GM12878 (cell line): ENCODE results near the gene PIEZO2. TPM values are rescaled to one million over a fixed set of nuclear protein-coding genes. Genes with fewer than 3 reads are reported as not detected.

Experiments
- ATAC-seq: fragments of 200-7000 bp; cut with Tn5 transposase; 3 replicates; pipeline ENCODE4 v1.9.1; 2020; ENCODE audit warnings: mild to moderate bottlenecking, moderate library complexity
- BruUV-seq: library from RNA; stranded (reverse); fragments of 400-500 nt; replicated peaks from 2 replicates; lab custom pipeline; 2021; lab: Mats Ljungman, UMichigan
- CTCF ChIA-PET: fragments of 300-600 bp; sonication (Branson Sonifier 250); formaldehyde crosslinking; extraction: SDS; loops from one replicate; lab custom pipeline; 2021; ENCODE audit warnings: inconsistent platforms; lab: Yijun Ruan, JAX
- POLR2A ChIA-PET: fragments of 350-600 bp; formaldehyde crosslinking; extraction: SDS; loops from one replicate; lab custom pipeline; 2021; ENCODE audit warnings: inconsistent platforms; lab: Charles Lee
- RAD21 ChIA-PET: fragments of 300-600 bp; sonication (Branson Sonifier 250); formaldehyde crosslinking; loops from one replicate; lab custom pipeline; 2023; ENCODE audit warnings: antibody characterized with exemption; ENCODE audit not compliant: unreplicated experiment; lab: Charles Lee
- SMC1A ChIA-PET: fragments of 300-600 bp; sonication (Branson Sonifier 250); formaldehyde crosslinking; loops from one replicate; lab custom pipeline; 2023; ENCODE audit not compliant: unreplicated experiment, uncharacterized antibody; lab: Charles Lee
- DNase-seq: peaks from one replicate; pipeline ENCODE4 v3.0.0-alpha.2; 2011; ENCODE audit warnings: low read depth, low spot score
- FAIRE-seq: peaks from 3 replicates; lab custom pipeline; 2011; peaks lifted over from hg19 to GRCh38; lab: Jason Lieb, UNC
- H2AFZ ChIP-seq: 2 replicates; pipeline ENCODE4 v1.6.0; 2011; ENCODE audit warnings: low read depth, low read length, control low read depth; ENCODE audit not compliant: control insufficient read depth
- H3K27ac ChIP-seq: 2 replicates; pipeline ENCODE4 v1.5.1; 2011; ENCODE audit warnings: control low read depth; ENCODE audit not compliant: control insufficient read depth, insufficient read depth
- H3K27me3 ChIP-seq, 2 experiments: replicated peaks in 1 of 2; 2 replicates each; pipeline versions ENCODE4 v1.6.0 to v1.6.1; 2011; ENCODE audit warnings: low read length in 1 of 2; ENCODE audit not compliant: control insufficient read depth in 2 of 2, insufficient read depth in 2 of 2
- H3K36me3 ChIP-seq, 2 experiments: 2 replicates each; pipeline ENCODE4 v1.5.1; 2011; ENCODE audit warnings: low read length in 1 of 2; ENCODE audit not compliant: control insufficient read depth in 2 of 2, insufficient read depth in 2 of 2
- H3K4me1 ChIP-seq: 2 replicates; pipeline ENCODE4 v1.6.1; 2011; ENCODE audit warnings: mild to moderate bottlenecking, low read length, moderate library complexity, mixed read lengths; ENCODE audit not compliant: control insufficient read depth, insufficient read depth
- H3K4me2 ChIP-seq: 2 replicates; pipeline ENCODE4 v1.6.0; 2011; ENCODE audit warnings: control low read depth; ENCODE audit not compliant: control insufficient read depth, insufficient read depth
- H3K4me3 ChIP-seq: fragments of 200-600 bp; sonication (generic); 2 replicates; pipeline ENCODE4 v1.5.1; 2016
- H3K79me2 ChIP-seq: 2 replicates; pipeline ENCODE4 v1.6.0; 2011; ENCODE audit warnings: low read length; ENCODE audit not compliant: control insufficient read depth, insufficient read depth
- H3K9ac ChIP-seq: 2 replicates; pipeline ENCODE4 v1.8.0; 2011; ENCODE audit warnings: low read length, control low read depth, mixed read lengths; ENCODE audit not compliant: control insufficient read depth, insufficient read depth
- H3K9me3 ChIP-seq: replicated peaks from 3 replicates; pipeline ENCODE4 v1.5.1; 2011; ENCODE audit warnings: mild to moderate bottlenecking, low read length; ENCODE audit not compliant: control insufficient read depth, insufficient read depth
- H4K20me1 ChIP-seq: 2 replicates; pipeline ENCODE4 v1.6.0; 2011; ENCODE audit not compliant: control insufficient read depth, insufficient read depth
- BCLAF1 ChIP-seq: fragments of 450-650 bp; IDR thresholded peaks from 2 replicates; pipeline ENCODE4 v1.6.1; 2017; ENCODE audit warnings: antibody characterized with exemption, mild to moderate bottlenecking, moderate library complexity
- BRCA1 ChIP-seq: IDR thresholded peaks from 2 replicates; pipeline ENCODE4 v1.6.1; 2011; ENCODE audit warnings: low read depth, low read length, improper control_type of control experiment
- CEBPB ChIP-seq, 2 experiments: fragments of 150-350 bp in 1 of 2; IDR thresholded peaks; 2 replicates each; pipeline ENCODE4 v1.6.1; 2012 to 2014; ENCODE audit warnings: low read depth in 2 of 2, low read length in 2 of 2, borderline replicate concordance in 1 of 2, inconsistent platforms in 1 of 2
- EP300 ChIP-seq, 2 experiments: fragments of 150-350 bp in 1 of 2; IDR thresholded peaks; 2 replicates each; pipeline ENCODE4 v1.6.1; 2011 to 2012; ENCODE audit warnings: low read depth in 2 of 2, low read length in 2 of 2, borderline replicate concordance in 1 of 2, improper control_type of control experiment in 1 of 2, inconsistent platforms in 1 of 2; ENCODE audit not compliant: control insufficient read depth in 1 of 2
- FOXK2 ChIP-seq: fragments of 450-650 bp; IDR thresholded peaks from 2 replicates; pipeline ENCODE4 v1.6.1; 2017; ENCODE audit warnings: mild to moderate bottlenecking, moderate library complexity
- HDAC6 ChIP-seq: fragments of 200-600 bp; sonication (generic); IDR thresholded peaks from one replicate; pipeline ENCODE4 v1.8.0; 2017; ENCODE audit warnings: antibody characterized with exemption; ENCODE audit not compliant: unreplicated experiment
- SIN3A ChIP-seq: IDR thresholded peaks from 2 replicates; pipeline ENCODE4 v1.6.1; 2012; ENCODE audit warnings: low read depth, low read length, improper control_type of control experiment
- SP1 ChIP-seq: IDR thresholded peaks from one replicate; pipeline ENCODE4 v1.6.1; 2011; ENCODE audit warnings: low read depth, low read length
- STAT3 ChIP-seq: IDR thresholded peaks from 2 replicates; pipeline ENCODE4 v1.6.1; 2011; ENCODE audit warnings: low read depth, low read length, improper control_type of control experiment
- ZNF24 ChIP-seq: fragments of 450-650 bp; IDR thresholded peaks from 2 replicates; pipeline ENCODE4 v1.6.1; 2017; ENCODE audit warnings: antibody characterized with exemption, mild to moderate bottlenecking
- ZNF622 ChIP-seq: fragments of 450-650 bp; IDR thresholded peaks from 2 replicates; pipeline ENCODE4 v1.6.1; 2017; ENCODE audit warnings: mild to moderate bottlenecking, inconsistent platforms
- WGBS: methylation state at CpG from one replicate; pipeline ENCODE4 v1.1.6; 2016; ENCODE audit warnings: low lambda C conversion rate; ENCODE audit not compliant: insufficient replicate concordance, insufficient coverage; ENCODE audit errors: missing lambda C conversion rate; 5-methylcytosine and 5-hydroxymethylcytosine counted together
- in situ Hi-C: fragments of 300-500 bp; cut with MboI; formaldehyde crosslinking; loops from 9 replicates; pipeline ENCODE4 v1.14.3; 2018; ENCODE audit warnings: mixed read lengths
- intact Hi-C: fragments of 100-400 bp; cut with micrococcal nuclease; formaldehyde crosslinking; loops from one replicate; pipeline ENCODE4 v1.14.2; 2022; ENCODE audit not compliant: unreplicated experiment
- polyA plus RNA-seq, 11 experiments: library from polyadenylated mRNA; depleted of rRNA in 4 of 11; unstranded in 6 of 11; stranded (reverse) in 5 of 11; fragments of >200 nt; fragmentation: Nextera tagmentation in 4 of 11; fragmentation: Illumina TruSeq in 1 of 11; extraction: Ambion mirVana in 4 of 11; extraction: Trizol in 1 of 11; gene quantifications; 1 replicate in 1 of 11; 2 replicates in 10 of 11; pipeline versions ENCODE4 v1.2.1 to v1.2.3, GENCODE V29; 2011 to 2016; ENCODE audit warnings: inconsistent platforms in 2 of 11, missing spikeins in 2 of 11, low read depth in 1 of 11
- total RNA-seq, 4 experiments: library from RNA; depleted of rRNA in 3 of 4; stranded (reverse); fragments of >200 nt in 3 of 4; fragmentation: Illumina TruSeq in 1 of 4; extraction: Trizol in 1 of 4; gene quantifications; 2 replicates each; pipeline versions ENCODE4 v1.2.1 to v1.2.3, GENCODE V29; 2013 to 2021
- TF ChIP-seq, protein P1 (sequence below): fragments of 450-650 bp; conservative IDR thresholded peaks from 2 replicates; pipeline ENCODE4 v1.6.1; 2017; ENCODE audit warnings: mild to moderate bottlenecking, moderate library complexity

PIEZO2 gene
- total and polyA plus RNA-seq, 10 of the 15 experiments (the other 5 are each of a cell fraction or from before 2014, with no cell fraction given): 6.7 to 42.3 (median 27.4) TPM

DNA sequence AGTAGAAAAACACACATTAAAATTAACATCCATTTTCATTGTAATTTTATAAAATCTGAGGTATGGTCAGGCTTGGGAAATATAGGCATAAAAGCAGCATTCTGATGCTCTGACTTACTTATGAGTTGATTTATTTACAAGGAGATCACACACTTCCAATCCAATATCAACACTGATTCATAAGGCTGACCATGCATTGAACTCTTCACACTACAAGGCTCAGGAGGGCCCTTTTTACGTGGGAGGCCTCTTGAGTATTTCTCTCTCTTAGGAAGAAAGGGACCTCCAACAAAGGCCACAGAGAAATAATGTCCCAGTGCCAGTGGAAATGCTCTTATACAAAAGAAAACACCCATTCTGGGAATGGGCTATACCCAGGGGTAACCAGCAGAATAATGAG is 400.7 kb downstream of the PIEZO2 start:
- 0% methylated on average over 1 of the region's 1 CpG for WGBS
- no peak for TF ChIP-seq SIN3A
- TF ChIP-seq EP300 (IDR thresholded peaks at IDR 0.05; ENCODE audit: borderline replicate concordance in 1 of 2, control insufficient read depth in 1 of 2, low read depth in 2 of 2, low read length in 2 of 2): no peak
- TF ChIP-seq BRCA1: no peak
- TF ChIP-seq STAT3: no peak
- no peak for TF ChIP-seq FOXK2
- TF ChIP-seq ZNF622: no peak
- TF ChIP-seq BCLAF1: no peak
- no peak for TF ChIP-seq ZNF24
- TF ChIP-seq, protein P1, sequence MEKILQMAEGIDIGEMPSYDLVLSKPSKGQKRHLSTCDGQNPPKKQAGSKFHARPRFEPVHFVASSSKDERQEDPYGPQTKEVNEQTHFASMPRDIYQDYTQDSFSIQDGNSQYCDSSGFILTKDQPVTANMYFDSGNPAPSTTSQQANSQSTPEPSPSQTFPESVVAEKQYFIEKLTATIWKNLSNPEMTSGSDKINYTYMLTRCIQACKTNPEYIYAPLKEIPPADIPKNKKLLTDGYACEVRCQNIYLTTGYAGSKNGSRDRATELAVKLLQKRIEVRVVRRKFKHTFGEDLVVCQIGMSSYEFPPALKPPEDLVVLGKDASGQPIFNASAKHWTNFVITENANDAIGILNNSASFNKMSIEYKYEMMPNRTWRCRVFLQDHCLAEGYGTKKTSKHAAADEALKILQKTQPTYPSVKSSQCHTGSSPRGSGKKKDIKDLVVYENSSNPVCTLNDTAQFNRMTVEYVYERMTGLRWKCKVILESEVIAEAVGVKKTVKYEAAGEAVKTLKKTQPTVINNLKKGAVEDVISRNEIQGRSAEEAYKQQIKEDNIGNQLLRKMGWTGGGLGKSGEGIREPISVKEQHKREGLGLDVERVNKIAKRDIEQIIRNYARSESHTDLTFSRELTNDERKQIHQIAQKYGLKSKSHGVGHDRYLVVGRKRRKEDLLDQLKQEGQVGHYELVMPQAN: no peak
- no peak for TF ChIP-seq CEBPB (IDR thresholded peaks at IDR 0.05; ENCODE audit: borderline replicate concordance in 1 of 2, low read depth in 2 of 2, low read length in 2 of 2)
- TF ChIP-seq SP1: no peak
- TF ChIP-seq HDAC6: no peak
- TF ChIP-seq, all 136 proteins: peak for 0
- Histone ChIP-seq H3K79me2 (no peaks in the 10 kb centered on the region), H3K27ac (no peak overlapping the region), H2AFZ (no peak overlapping the region), H3K4me3 (no peak overlapping the region), H3K27me3 (no peaks in the 10 kb centered on the region), H3K4me2 (no peak overlapping the region), H3K4me1 (no peaks in the 10 kb centered on the region), H3K9me3 (no peaks in the 10 kb centered on the region), H3K36me3 (peaks cover 0 to 19% of the 10 kb centered on the region in 2 experiments), H3K9ac (no peak overlapping the region), H4K20me1 (no peaks in the 10 kb centered on the region)
- ChIA-PET POLR2A (no interaction called here), SMC1A (no interaction called here), RAD21 (no interaction called here), CTCF (no interaction called here)
- in situ Hi-C loops: no loop called here
- BruUV-seq: no TSS peak
- no peak for DNase-seq
- no peak for ATAC-seq
- no peak for FAIRE-seq
- intact Hi-C loops: no loop called here
